ENCODE measurements around the gene FAM76A.

GRCh38 chr1:27736252-27736651 is 10.5 kb downstream of the FAM76A start:
- TF ChIP-seq CTCF (IDR thresholded peaks at IDR 0.05; ENCODE audit: insufficient read depth, low read depth, low read length), result no peak
- TF ChIP-seq EZH2 (IDR thresholded peaks at IDR 0.05; ENCODE audit: insufficient read depth, low read length), result no peak
